HG03060 (cell line): ENCODE measurements around the gene ATP10A.

Experiments used
- ATAC-seq: cut with Tn5 transposase; IDR thresholded peaks from one replicate; pipeline ENCODE4 v1.9.1; 2021; ENCODE audit warnings: low read depth, moderate number of reproducible peaks; ENCODE audit not compliant: unreplicated experiment

The ATP10A gene

DNA sequence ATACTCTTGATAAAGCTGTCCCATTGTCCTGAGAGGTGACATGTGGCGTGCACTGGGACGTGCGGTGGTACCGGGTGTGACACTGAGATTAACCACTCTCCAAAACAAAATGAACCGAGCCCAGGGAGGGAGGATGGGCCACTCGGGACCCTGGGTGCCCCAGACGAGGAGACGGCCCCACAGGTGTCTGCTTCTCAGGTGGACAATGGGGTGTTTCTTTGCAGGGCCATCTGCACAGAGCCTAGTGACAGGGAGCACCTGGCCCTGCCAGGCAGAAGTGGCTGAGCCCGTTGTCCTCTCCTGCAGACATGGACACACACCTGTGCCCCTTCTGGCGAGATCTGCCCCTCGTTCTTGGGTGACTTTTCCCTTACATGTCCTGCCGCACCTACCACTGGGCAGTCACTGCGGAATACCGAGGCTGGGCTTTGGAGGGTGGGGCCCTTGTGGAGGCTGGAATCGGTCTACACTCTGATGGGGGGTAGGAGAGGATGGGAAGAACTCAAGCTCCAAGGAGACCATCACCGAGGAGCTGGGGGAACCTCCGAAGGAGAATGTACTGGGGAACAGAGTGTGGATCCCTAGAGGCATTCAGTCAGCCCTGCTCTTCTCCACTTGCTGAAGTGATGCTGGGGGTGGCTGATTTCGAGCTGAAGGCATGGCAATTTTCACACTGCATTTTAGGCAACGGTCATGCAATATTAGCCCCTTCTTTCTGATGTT lies 153.5 kb downstream of the ATP10A start:
- no peak for ATAC-seq

DNA sequence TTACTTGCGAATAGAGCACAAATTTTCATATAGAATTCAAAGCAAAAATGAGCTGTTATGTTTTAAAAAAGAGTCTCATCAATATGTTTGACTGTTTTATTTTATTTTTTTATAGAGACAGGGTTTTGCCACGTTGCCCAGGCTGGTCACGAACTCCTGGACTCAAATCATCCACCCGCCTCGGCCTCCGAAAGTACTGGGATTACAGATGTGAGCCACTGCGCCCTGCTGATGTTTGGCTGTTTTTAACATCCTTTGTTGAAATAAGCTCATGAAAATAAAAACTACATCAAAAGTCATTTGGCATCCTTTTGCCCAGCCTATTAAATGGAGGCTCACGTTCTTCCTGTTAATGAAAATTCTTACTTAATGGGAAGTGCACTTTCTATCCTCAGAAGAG lies 154.7 kb downstream of the ATP10A start:
- ATAC-seq, result no peak

DNA sequence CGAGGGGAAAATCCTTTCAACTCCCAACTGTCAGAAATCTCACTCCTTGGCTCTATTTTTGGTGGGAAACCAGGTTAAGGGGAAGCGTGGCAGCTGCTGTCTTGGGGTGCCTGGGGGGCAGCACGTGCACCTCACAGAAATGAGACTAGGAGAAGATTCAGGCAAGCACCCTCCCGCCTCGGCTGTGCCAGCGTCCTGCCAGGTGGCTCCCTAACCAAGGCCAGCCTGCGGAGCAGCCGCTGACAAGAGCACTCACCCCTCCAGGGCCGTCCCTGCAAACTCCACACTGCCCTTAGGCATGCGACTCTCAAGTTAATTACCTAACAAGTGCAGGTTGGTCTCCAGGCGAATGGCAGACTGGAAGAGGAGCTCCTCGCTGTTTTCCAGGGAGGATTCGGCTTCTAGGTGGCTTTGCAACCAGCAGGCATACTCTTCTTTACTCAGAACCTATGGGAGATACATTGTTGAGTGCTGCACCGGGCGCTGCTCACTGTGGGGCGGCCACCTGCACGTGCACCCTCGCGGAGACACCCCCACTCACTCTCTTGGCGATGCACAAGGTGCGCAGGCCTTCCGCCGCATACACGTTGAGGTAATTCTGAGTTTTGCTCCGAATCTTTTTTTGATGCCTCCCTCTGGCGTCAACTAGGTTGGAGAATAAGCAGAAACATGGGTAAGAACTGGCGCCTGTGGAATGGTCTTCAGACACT lies 155.3 kb downstream of the ATP10A start:
- no peak for ATAC-seq

DNA sequence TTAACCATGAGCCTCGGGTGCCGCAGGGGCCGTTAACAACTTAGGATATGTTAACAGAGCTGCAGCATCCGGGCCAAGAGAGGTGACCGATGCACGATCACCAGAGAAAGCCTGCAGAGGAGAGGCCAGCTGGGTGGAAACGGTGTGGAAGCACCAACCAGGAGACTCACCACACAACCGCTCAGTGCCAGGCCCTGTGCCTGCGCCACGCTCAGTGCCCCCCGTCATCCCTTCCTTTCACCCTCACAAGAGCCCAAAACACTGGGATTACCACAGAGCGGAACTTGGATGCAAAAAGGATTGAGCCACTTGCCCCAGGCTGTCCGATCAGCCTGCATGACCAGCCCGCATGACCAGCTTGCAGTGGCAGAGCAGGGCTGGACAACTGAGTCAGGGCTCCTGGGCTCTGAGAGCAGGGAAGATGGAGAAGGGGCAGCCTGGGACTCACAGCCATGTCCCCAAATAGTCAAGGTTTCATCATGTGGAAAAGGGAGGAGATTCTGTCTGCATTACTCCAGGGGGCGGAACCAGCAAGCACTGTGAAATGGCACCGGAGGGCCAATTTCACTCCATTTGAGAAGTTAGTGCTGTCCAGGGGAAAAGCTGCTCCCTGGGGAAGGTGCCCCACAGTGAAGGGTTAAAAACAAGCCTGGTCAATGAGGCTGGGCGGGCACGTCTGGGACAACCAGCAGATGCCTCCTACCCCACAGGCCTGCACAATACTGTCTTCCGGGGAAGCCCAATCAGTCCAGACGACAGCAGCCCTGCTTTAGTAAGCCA lies 156.8 kb downstream of the ATP10A start:
- no peak for ATAC-seq

DNA sequence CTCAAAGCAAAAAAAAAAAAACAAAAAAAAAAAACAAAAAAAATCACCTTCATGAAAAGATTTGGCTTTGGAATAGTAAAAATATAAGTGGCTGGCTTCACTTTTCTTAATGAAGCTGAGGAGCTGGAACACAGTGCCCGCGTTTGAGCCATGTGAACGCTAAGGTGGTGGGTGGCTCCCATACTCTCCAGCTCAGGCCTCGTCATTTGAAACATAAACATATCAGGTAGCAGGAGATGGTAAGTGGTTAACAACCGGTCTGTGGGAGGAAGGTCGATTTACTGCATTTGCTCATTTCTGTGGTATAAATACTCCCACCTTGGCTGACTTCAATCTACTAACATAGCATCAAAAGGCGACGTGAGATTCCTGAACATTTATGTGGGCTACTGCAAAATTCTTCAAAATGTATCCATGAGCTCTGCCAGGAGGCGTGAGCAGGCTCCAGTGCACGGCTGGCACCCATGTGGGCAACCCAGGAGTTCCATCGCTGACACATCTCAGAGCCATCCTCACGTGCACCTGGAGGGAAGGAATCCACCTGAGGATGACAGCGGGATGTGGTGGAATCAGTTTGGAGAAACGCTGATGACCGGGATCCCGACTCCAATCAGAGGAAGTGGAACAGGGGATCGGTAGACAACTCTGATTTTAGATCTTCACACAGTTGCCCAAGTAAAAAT lies 157.6 kb downstream of the ATP10A start:
- ATAC-seq, result no peak

DNA sequence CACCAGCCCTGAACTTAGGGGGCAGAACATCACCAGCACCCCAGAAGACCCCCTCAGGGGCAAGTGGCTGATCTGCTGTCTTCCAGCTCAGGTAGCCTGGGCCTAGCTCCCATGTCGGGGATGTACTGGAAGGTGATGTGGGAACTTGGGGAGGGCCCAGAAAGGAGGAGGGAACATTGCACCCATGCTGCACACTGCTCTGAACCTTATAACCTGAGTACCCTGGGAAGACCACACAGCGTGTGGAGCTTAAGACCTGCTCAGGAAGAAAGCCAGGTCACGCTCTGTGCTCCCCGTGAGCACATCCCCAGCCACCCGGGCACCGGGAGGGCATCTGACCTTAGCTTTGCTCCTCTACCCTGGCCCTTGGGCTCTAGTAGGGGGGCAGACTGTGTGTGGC lies 159.4 kb downstream of the ATP10A start:
- ATAC-seq, result no peak

DNA sequence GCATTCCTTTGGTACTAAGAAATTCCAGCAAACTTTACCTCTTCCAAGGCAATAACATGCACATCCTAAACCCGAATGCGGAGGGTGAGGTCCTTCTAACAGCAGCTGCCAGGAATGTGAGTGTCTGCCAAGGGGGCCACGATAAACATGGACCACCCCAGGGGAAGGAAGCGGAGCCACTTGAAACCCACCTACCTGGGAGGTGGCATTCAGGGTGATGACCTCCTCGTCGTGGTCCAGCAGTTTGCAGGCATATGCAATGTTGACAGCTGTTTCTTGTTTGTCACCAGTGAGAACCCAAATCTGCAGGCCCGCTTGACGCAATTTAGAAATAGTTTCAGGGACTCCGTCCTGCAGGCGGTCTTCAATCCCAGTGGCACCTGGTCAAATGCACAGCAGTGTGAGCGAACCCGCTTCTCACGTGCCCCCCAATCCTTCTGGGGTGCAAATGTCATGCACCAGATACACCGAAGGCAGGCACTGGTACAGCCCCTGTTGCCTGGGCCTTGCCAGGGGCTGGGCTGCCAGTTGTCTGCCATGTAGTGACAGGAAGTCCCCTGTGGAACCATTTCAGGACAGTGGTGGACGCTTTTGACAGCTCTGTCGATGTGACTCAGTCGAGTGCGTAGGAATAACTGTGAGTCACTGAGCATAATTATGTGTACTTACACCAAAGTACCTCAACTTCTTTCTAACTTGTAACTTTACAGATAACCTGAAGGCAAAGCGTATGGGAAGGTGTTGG lies 161.2 kb downstream of the ATP10A start:
- ATAC-seq, result no peak

DNA sequence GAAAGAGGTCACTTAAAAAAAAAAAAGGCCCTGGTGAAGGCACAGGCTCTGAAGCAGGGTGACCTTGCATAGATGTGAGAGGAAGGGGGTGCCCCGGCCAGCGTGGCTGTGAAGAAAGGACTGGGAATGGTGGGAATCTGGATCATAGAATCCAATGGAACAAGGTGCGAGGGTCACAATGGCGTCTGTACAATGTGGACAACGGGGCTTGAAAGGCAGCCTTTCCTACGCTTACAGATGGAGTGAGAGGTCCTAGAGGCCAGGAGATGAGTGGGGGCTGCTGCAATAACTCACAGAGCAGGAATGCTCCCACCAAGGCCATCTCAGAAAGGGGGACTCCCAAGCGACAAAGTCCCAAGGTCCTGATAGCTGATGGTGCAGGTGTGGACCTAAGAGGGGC lies 162.2 kb downstream of the ATP10A start:
- no peak for ATAC-seq

DNA sequence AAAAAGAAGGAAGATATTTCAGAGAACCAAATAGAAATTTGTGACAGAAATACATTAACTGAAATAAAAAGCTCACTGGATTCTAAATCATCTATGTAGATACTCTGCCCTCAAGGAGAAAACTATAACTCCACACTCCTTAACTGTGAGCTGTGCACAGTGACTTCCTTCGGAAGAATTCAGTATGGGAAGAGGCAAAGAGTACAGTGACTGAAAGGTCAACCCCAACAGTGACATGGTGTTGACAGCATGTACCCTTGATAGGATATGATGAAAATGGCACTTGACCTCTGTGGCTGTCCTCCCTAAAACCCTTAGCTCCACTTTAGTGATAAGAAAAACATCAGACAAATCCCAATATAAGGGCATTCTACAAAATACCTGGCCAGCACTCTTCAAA lies 165.5 kb downstream of the ATP10A start:
- no peak for ATAC-seq

DNA sequence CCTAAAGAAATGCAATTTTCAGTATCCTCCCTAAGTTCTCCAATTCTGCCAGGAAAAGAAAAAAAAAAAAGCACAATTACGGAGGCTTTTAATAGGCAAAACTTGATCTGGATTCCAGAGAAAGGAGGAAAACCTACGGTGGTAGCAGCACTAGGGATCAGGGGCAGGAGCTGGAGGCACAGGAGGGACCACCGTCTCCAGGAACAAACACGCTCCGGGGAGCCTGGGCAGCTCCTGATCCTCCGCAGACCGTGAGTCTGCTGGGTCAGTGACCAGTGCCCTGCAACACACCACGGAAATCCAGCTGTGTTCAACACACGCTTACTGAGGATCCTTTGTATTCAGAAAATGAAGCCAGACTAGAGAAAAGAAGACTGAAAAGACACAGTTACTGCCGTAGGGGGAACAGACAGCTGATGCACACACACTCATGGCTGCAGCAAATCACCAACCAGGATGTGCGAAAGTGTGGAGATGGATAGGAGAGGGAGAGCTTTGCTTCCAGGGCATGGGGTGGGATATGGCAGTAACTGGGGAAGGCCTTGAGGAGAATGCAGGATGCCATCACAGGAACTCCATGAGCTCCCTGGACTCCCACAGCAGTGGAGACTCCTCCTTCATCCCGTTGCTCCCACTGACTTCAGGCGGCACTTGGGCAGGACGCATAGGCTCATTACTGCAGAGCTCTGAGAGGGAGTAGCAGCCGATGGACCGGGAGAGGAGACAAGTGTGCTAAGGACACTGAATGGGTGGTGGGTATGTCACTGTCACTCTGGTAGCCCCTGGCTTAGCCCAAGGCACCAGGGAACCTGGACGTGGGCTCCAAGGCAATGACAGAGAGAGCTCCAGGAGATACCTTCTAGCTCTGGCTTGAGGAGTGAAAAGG lies 167.0 kb downstream of the ATP10A start:
- no peak for ATAC-seq

DNA sequence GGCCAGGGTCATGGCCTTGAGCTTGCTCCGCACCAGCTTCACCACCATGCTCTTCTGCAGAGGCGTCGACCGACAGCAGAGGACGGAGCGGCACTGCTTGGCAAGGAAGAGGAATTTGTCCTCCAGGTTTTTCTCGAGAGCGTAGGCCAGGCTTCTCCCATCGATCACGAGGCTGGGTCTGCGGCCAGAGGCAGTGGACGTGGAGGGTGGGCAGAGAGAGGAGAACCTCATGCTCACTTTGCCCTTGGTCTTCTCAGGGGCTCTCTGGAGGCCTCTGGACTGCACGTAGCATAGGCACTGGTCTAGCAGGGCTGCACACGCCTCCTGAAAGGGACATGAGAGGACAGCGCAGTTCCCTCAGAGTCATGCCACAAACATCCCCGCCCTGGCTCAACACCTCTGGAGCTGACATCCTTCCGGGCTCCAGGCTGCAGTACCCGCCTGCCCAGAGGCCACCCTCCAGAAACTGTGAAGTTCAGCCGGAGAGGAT lies 168.3 kb downstream of the ATP10A start:
- no peak for ATAC-seq

DNA sequence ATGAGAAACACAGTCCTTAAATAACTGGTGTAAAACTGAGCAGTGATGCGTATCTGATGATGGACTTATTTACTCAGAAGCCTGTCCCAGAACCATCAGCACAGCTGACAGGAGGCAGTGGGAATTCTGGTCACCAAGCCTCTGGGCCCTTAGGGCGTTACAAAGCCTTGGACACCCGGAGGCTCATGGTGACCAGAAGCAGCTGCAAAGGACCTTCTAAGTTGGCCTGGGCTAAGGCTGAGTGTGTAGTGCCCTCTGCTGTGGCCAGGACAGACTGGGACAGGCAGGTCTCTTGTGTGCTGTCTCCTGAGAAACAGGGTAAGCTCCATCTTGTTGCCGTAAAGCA lies 168.9 kb downstream of the ATP10A start:
- ATAC-seq, result no peak

DNA sequence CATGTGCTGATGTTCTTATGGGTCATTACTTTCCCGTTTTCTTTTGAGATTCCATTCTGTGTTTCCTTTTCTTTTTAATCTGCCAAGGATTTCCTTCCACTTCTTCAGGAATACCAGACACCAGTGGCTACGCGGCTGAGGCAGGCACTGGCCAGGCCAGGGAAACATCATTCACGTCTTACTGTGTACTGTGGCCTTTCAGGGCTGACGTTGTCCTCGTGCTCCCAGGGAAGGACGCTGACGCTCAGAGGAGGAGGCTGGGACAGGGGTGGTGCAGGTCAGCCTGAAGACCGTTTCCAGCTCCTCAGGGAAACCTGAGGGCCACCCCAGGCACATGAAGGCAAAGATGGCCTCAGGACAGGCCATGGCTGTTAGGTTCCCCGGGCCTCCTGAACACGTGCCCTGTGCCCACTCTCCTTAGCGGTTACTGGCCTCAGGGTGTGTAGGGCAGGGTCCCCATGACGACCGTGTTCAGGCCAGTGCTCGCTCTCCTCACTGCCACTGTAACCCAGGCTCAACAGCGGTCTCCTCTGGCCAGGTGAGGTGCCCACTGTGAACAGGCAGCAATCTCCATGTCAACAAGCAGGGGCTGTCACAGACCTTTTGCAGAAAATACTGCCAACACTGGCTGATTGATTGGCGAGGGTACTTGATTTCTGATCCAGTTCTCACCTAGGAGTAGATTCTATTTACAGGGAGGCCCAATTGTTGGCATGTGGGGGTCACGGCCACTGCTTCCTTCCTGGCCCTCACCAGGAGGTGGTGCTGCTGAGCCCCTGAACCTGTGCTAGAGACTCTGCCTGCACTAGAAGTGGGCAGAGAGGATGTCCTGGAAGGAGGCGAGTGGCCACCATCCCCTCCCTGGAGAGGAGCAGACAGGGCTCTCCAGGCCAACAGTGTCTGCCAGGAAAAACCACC lies 169.5 kb downstream of the ATP10A start:
- ATAC-seq, result no peak

DNA sequence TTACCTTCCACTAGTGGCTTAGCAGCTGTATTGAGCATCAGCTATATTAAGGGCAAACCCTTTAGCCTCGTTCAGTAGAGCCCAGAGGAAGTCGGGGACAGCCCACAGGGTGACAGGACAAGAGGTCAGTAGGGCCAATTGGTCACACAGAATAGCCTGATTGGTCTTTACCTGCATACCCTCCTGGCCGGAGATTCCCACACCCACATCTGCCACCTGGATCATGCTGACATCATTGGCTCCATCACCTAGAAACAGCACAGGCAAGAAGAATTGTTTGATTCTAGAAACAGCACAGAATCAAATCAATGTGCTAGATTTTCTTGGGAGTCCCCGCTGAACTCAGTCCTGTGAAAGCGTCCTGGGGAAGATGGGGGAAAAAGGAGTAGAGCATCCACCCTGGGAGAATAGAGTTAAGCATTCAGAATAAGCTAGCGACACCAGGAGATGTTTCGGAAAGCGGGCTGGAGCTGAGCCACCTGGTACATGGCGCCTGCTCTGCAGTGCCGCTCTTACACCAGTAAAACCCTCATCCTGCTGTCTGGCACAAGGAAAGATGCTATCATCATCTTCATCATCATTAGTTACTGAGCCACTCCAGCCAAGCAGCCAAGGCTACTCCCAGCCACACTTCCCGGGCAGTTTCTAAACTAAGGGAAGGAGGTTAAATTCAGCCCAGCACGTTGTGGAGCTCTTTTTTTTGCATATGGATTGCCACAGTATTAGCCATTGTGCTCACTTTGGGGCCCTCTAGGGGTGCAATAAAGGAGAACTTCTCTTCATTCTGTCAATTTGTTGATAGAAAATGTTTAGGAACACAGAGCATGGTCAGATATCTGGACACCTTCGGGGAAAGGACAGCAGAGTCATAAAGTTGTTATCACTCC lies 171.3 kb downstream of the ATP10A start:
- no peak for ATAC-seq

DNA sequence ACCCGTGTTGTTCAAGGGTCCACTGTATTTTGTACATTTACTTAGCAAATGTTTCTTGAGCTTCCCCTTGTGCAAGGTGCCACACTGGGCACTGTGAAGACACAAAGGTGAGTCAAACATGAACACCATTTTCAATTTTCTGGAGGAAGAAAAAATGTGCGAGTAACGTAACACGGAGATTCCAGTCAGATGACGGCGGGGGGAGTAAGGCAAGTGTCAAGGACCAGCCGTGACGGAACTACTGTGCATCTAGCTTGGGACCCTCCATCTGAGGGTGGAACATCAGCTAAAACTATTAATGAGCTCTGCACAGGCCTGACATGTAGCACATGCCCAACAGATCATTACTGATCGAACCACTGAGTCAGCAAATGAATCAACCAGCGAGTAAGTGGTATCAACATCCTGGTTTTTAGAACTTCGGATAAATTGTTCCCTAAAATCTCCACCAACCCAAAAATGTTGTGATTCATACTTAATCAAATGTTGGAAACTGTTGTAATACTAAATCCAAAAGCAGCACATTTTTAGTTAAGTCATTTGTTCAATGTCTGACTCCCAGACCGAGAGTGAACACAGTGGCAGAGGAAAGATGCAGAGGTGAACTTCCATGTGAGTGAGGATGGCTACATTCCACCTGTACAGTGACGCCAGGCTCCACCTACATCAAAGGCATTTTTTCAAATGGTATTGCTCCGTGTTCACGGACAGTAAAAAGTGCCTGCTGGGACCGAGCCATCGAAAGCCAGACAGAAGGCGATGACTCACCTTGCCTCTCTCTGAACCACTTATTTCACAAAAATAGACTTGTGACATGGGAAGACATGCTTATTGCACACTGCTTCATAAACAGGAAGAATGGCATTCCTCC lies 172.2 kb downstream of the ATP10A start:
- ATAC-seq, result no peak

DNA sequence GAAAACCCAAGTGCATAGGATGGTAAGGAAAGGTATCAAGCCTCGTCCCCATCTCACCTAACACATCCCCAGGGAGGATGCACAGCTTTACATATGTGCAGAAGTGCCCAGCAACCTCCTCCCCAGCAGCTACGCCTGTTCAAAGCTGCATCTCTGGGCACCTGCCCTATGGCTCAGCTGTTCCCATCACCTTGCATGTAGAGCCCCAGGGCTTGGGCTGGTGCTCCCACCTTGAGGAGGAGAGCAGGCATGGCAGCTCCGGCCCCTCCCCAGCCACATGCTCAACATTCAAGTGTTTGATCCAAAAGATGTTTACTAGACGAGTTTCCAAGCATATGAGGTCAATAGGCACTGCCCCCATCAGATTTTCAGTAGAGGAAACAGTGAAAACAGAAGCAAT lies 173.5 kb downstream of the ATP10A start:
- no peak for ATAC-seq
